ENCODE measurements around the gene NCOA5. TPM values are rescaled to one million over a fixed set of nuclear protein-coding genes. Genes with fewer than 3 reads are reported as not detected.

The NCOA5 gene
- total RNA-seq, 3 donors from 2014 or later (not counting 1 experiment from before 2014, with no cell fraction given) = 8.8 to 18.4 (median 18.0) TPM

DNA sequence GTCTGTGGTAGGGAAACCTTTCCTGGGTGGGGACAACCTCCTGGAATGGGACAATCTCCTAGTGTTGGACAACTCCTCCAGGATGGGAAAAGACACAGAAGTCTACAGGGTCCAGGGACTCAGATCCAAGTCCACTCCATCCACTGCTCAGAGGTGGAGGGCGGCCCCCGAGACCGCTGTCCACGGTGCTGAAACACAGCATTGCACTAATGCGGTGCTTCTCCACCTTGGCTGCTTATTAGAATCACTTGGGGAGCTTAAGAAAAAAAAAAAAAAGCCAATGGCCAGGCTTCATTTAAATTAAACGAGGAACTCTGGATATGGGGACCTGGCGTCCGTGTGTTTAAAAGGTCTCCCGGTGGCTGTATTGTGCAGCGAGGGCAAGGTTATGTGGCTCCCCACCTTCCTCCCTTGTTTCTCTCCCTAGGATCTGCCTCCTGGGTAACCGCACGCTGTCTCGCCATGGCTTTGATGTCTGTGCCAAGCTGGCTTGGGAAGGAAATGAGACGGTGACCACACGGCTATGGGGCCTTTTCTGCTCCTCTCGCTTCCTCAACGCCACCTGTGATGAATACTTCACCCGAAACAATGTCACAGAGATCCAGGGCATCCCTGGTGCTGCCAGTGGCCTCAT lies 48.7 kb downstream of the NCOA5 start:
- peak in 2 of 3 donors; percentile 66 to 70 for ATAC-seq
- H3K27ac Mint-ChIP-seq = no peak overlapping the region
- Histone ChIP-seq H3K27ac (ENCODE audit: low read length) (no peak overlapping the region), H3K9me3 (ENCODE audit: control insufficient read depth, insufficient read depth, low read length) (no peaks in the 10 kb centered on the region), H3K36me3 (ENCODE audit: control insufficient read depth, insufficient read depth, low read length) (no peaks in the 10 kb centered on the region), H3K4me3 (ENCODE audit: low read length) (no peak overlapping the region), H3K4me1 (ENCODE audit: control insufficient read depth, insufficient read depth, low read length) (no peaks in the 10 kb centered on the region), H3K27me3 (ENCODE audit: control insufficient read depth, insufficient read depth, low read length) (no peaks in the 10 kb centered on the region)
- no peaks in the 10 kb centered on the region for H3K4me1 Mint-ChIP-seq
- no peak overlapping the region for H3K4me3 Mint-ChIP-seq
- peaks cover 23 to 25% of the 10 kb centered on the region in 2 donors for H3K27me3 Mint-ChIP-seq (ENCODE audit: low read depth in 2 of 2)
- peak; percentile 40 to 63 for DNase-seq
- 29% methylated on average over 18 of the region's 18 CpGs for WGBS (ENCODE audit: insufficient coverage)
- no peaks in the 10 kb centered on the region for H3K9me3 Mint-ChIP-seq
- no peak for TF ChIP-seq CTCF (IDR thresholded peaks at IDR 0.05)
- H3K36me3 Mint-ChIP-seq = no peaks in the 10 kb centered on the region
- intact Hi-C loops (cut with micrococcal nuclease) = no loop called here

- DNase-seq (no peak), ATAC-seq (no peak)
- H3K4me3 ChIP-seq (ENCODE audit: low read length) = no peak overlapping the region
- no peaks in the 10 kb centered on the region for H3K9me3 Mint-ChIP-seq
- H3K27me3 ChIP-seq (ENCODE audit: control insufficient read depth, insufficient read depth, low read length) = no peaks in the 10 kb centered on the region
- no peak overlapping the region for H3K27ac ChIP-seq (ENCODE audit: low read length)
- no peaks in the 10 kb centered on the region for H3K4me1 Mint-ChIP-seq
- peaks cover 35 to 48% of the 10 kb centered on the region in 2 donors for H3K27me3 Mint-ChIP-seq (ENCODE audit: low read depth in 2 of 2)
- H3K4me1 ChIP-seq (ENCODE audit: control insufficient read depth, insufficient read depth, low read length) = no peaks in the 10 kb centered on the region
- H3K27ac Mint-ChIP-seq = no peak overlapping the region
- no peak for TF ChIP-seq CTCF (IDR thresholded peaks at IDR 0.05)
- H3K9me3 ChIP-seq (ENCODE audit: control insufficient read depth, insufficient read depth, low read length) = no peaks in the 10 kb centered on the region
- no peaks in the 10 kb centered on the region for H3K36me3 Mint-ChIP-seq
- H3K36me3 ChIP-seq (ENCODE audit: control insufficient read depth, insufficient read depth, low read length) = no peaks in the 10 kb centered on the region
- no peak overlapping the region for H3K4me3 Mint-ChIP-seq
- intact Hi-C loops (cut with micrococcal nuclease) = no loop called here
- 73% methylated on average over 5 of the region's 5 CpGs for WGBS (ENCODE audit: insufficient coverage)
Measured at GRCh38 chr20:46037036-46037435, 52.7 kb downstream of the NCOA5 start.

DNA sequence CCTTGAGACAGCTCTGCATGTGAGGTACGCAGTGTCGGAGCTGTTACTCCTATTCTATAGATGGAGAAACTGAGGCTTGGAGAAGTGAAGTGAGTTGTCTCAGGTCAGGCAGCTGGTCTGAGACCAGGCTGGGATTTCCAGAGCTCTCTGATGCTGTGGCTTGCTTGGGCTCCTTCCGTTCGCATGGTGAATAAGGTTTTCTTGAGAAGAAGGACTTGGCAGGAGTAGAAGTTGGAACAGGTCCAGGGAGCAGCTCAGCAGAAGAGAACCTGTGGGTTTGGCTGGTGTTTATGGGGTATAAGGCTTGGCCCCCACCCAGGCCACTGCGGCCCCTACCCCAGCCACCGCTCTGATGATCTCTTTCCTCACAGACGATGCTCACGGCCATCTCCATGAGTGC lies 53.4 kb downstream of the NCOA5 start:
- Histone ChIP-seq H3K4me1 (ENCODE audit: control insufficient read depth, insufficient read depth, low read length) (no peaks in the 10 kb centered on the region), H3K36me3 (ENCODE audit: control insufficient read depth, insufficient read depth, low read length) (no peaks in the 10 kb centered on the region), H3K4me3 (ENCODE audit: low read length) (no peak overlapping the region), H3K27ac (ENCODE audit: low read length) (no peak overlapping the region), H3K27me3 (ENCODE audit: control insufficient read depth, insufficient read depth, low read length) (peaks cover 5% of the 10 kb centered on the region), H3K9me3 (ENCODE audit: control insufficient read depth, insufficient read depth, low read length) (no peaks in the 10 kb centered on the region)
- intact Hi-C loops (cut with micrococcal nuclease) = no loop called here
- WGBS (ENCODE audit: insufficient coverage) = 88% methylated on average over 8 of the region's 8 CpGs
- Mint-ChIP-seq H3K4me3 (no peak overlapping the region), H3K27ac (no peak overlapping the region), H3K36me3 (no peaks in the 10 kb centered on the region), H3K9me3 (no peaks in the 10 kb centered on the region), H3K4me1 (no peaks in the 10 kb centered on the region), H3K27me3 (ENCODE audit: low read depth in 2 of 2) (peaks cover 30 to 48% of the 10 kb centered on the region in 2 donors)
- DNase-seq (no peak), ATAC-seq (no peak)
- no peak for TF ChIP-seq CTCF (IDR thresholded peaks at IDR 0.05)

DNA sequence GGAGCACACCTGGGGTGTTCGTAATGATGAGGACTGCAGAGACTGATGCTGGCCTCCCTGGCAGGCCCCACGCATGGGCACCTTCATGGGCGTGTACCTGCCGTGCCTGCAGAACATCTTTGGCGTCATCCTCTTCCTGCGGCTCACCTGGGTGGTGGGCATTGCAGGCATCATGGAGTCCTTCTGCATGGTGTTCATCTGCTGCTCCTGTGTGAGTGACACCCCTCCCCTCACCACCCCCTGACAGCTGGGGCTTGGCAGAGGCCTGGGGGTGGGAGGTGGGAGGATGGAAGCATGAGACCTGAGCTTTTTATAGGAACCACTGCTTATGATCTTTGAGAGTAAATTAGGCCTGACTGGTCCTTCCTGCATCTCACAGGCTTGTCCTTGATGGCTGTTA lies 54.0 kb downstream of the NCOA5 start:
- no peak overlapping the region for H3K4me3 ChIP-seq (ENCODE audit: low read length)
- Mint-ChIP-seq H3K4me3 (no peak overlapping the region), H3K9me3 (no peaks in the 10 kb centered on the region), H3K27me3 (ENCODE audit: low read depth in 2 of 2) (peaks cover 30 to 48% of the 10 kb centered on the region in 2 donors), H3K27ac (no peak overlapping the region), H3K4me1 (no peaks in the 10 kb centered on the region), H3K36me3 (no peaks in the 10 kb centered on the region)
- intact Hi-C loops (cut with micrococcal nuclease) = no loop called here
- ATAC-seq (no peak), DNase-seq (no peak)
- H3K4me1 ChIP-seq (ENCODE audit: control insufficient read depth, insufficient read depth, low read length) = no peaks in the 10 kb centered on the region
- TF ChIP-seq CTCF (IDR thresholded peaks at IDR 0.05) = no peak
- peaks cover 10% of the 10 kb centered on the region for H3K27me3 ChIP-seq (ENCODE audit: control insufficient read depth, insufficient read depth, low read length)
- H3K36me3 ChIP-seq (ENCODE audit: control insufficient read depth, insufficient read depth, low read length) = no peaks in the 10 kb centered on the region
- no peaks in the 10 kb centered on the region for H3K9me3 ChIP-seq (ENCODE audit: control insufficient read depth, insufficient read depth, low read length)
- no peak overlapping the region for H3K27ac ChIP-seq (ENCODE audit: low read length)
- 72% methylated on average over 6 of the region's 6 CpGs for WGBS (ENCODE audit: insufficient coverage)
